ENCODE measurements around the gene NFE2L2. TPM values are rescaled to one million over a fixed set of nuclear protein-coding genes. Genes with fewer than 3 reads are reported as not detected.
A peak's percentile ranks its signal among the peaks of the same experiment; 100 is the strongest.

Gene NFE2L2
- total and polyA plus RNA-seq, 9 of the 15 experiments (the other 6 are each of a cell fraction or from before 2014, with no cell fraction given): 29.3 to 120 (median 59.3) TPM

GRCh38 chr2:177265824-177266817 is 1.6 kb upstream of the NFE2L2 start (continued):
- no peak for TF ChIP-seq E4F1 (CRISPR knock-in tag; IDR thresholded peaks at IDR 0.05; ENCODE audit: borderline replicate concordance)
- no peak for TF ChIP-seq ZBTB17 (CRISPR knock-in tag; IDR thresholded peaks at IDR 0.05)
- no peak for TF ChIP-seq KDM4B (IDR thresholded peaks at IDR 0.05; ENCODE audit: borderline replicate concordance in 2 of 2, low read depth in 1 of 2)
- no peak for TF ChIP-seq E2F1 (CRISPR knock-in tag; IDR thresholded peaks at IDR 0.05)
- no peak for TF ChIP-seq FOXJ3 (CRISPR knock-in tag; IDR thresholded peaks at IDR 0.05)
- no peak for TF ChIP-seq OTX1 (CRISPR knock-in tag; IDR thresholded peaks at IDR 0.05)
- no peak for TF ChIP-seq ZZZ3 (IDR thresholded peaks at IDR 0.05)
- no peak for TF ChIP-seq NR4A1 (CRISPR knock-in tag; IDR thresholded peaks at IDR 0.05)
- no peak for TF ChIP-seq NR4A1 (tag; IDR thresholded peaks at IDR 0.05)
- no peak for TF ChIP-seq NONO (IDR thresholded peaks at IDR 0.05; ENCODE audit: low read depth in 2 of 2, low read length in 1 of 2)
- peak; percentile 48; the same call in 1 of the 2 replicates for TF ChIP-seq SMARCC2 (IDR thresholded peaks at IDR 0.05; ENCODE audit: low read depth)
- TF ChIP-seq SRSF7 (optimal IDR thresholded peaks at IDR 0.05; ENCODE audit: low read depth, low read length): no peak
- TF ChIP-seq ZNF695 (CRISPR knock-in tag; IDR thresholded peaks at IDR 0.05): no peak
- no peak for TF ChIP-seq ARHGAP35 (IDR thresholded peaks at IDR 0.05; ENCODE audit: partially characterized antibody)
- TF ChIP-seq TFAM (CRISPR knock-in tag; conservative IDR thresholded peaks at IDR 0.05): no peak
- TF ChIP-seq SMAD1 (IDR thresholded peaks at IDR 0.05; ENCODE audit: low read depth, low read length, partially characterized antibody): no peak
- no peak for TF ChIP-seq BRCA1 (IDR thresholded peaks at IDR 0.05)
- no peak for TF ChIP-seq BRCA1 (CRISPR knock-in tag; IDR thresholded peaks at IDR 0.05)
- no peak for TF ChIP-seq ERF (CRISPR knock-in tag; IDR thresholded peaks at IDR 0.05)
- TF ChIP-seq ZNF57 (CRISPR knock-in tag; IDR thresholded peaks at IDR 0.05): no peak
- TF ChIP-seq MEIS2 (IDR thresholded peaks at IDR 0.05; ENCODE audit: partially characterized antibody): peak; percentile 99
- no peak for TF ChIP-seq PRDM10 (IDR thresholded peaks at IDR 0.05; ENCODE audit: partially characterized antibody)

All from K562 (cell line).